Lung (tissue), 12 donors: ENCODE results near the gene ZNF414. TPM values are rescaled to one million over a fixed set of nuclear protein-coding genes. Genes with fewer than 3 reads are reported as not detected.

Source experiments
- ATAC-seq: fragments of 200-7000 bp; cut with Tn5 transposase; one replicate; pipeline ENCODE4 v1.9.1; 2020; ENCODE audit warnings: moderate number of reproducible peaks; ENCODE audit not compliant: insufficient read depth, low FRiP score
- DNase-seq, 3 donors: peaks; one replicate each; pipeline ENCODE4 v3.0.0-alpha.2; 2013 to 2017
- H3K27ac ChIP-seq, 2 donors: one replicate each; pipeline ENCODE4 v1.5.1; 2013; ENCODE audit warnings: mild to moderate bottlenecking in 2 of 2, moderate library complexity in 2 of 2, control low read depth in 1 of 2, inconsistent platforms in 1 of 2, low read depth in 1 of 2, low read length in 1 of 2
- H3K27me3 ChIP-seq, 3 donors: one replicate each; pipeline ENCODE4 v1.5.1; 2013; ENCODE audit warnings: low read length in 2 of 3; ENCODE audit not compliant: control insufficient read depth in 3 of 3, insufficient read depth in 3 of 3
- H3K36me3 ChIP-seq, 4 donors: one replicate each; pipeline ENCODE4 v1.5.1; 2013; ENCODE audit warnings: low read length in 4 of 4, mild to moderate bottlenecking in 1 of 4, moderate library complexity in 1 of 4; ENCODE audit not compliant: control insufficient read depth in 4 of 4, insufficient read depth in 4 of 4
- H3K4me1 ChIP-seq, 5 donors: one replicate each; pipeline ENCODE4 v1.5.1; 2013; ENCODE audit warnings: low read length in 5 of 5, mild to moderate bottlenecking in 2 of 5, moderate library complexity in 1 of 5; ENCODE audit not compliant: control insufficient read depth in 5 of 5, insufficient read depth in 5 of 5
- H3K4me3 ChIP-seq: one replicate; pipeline ENCODE4 v1.5.1; 2013; ENCODE audit warnings: mild to moderate bottlenecking, control low read depth, moderate library complexity
- H3K9ac ChIP-seq, 2 donors: one replicate each; pipeline ENCODE4 v1.5.1; 2013; ENCODE audit warnings: low read length in 2 of 2, control low read depth in 1 of 2; ENCODE audit not compliant: insufficient read depth in 1 of 2
- H3K9me3 ChIP-seq, 4 donors: one replicate each; pipeline ENCODE4 v1.5.1; 2013; ENCODE audit warnings: low read length in 3 of 4, mild to moderate bottlenecking in 1 of 4, moderate library complexity in 1 of 4; ENCODE audit not compliant: control insufficient read depth in 4 of 4, insufficient read depth in 3 of 4
- WGBS, 2 donors: extraction: QIAGEN DNeasy Blood & Tissue Kit; methylation state at CpG; one replicate each; pipeline ENCODE4 v1.1.7; 2013; 5-methylcytosine and 5-hydroxymethylcytosine counted together
- polyA plus RNA-seq, 2 donors: library from polyadenylated mRNA; stranded (reverse); fragments of 200-250 nt; gene quantifications; one replicate each; pipeline ENCODE4 v1.2.1, GENCODE V29; 2013
- total RNA-seq, 2 donors: library from RNA; depleted of rRNA in 1 of 2; stranded (reverse); fragments of >200 nt in 1 of 2; gene quantifications; one replicate each; pipeline ENCODE4 v1.2.1, GENCODE V29; 2014 to 2021
- TF ChIP-seq, protein P1 (sequence below): IDR thresholded peaks from 2 replicates; pipeline ENCODE4 v1.5.1; 2012; ENCODE audit warnings: mild to moderate bottlenecking; ENCODE audit errors: control extremely low read depth, extremely low read depth
- donor health status: control.
- donor health status: control.
- donor health status: Bipolar disorder and iron deficiency.
- donor health status: healthy.
- donor health status: DM: yes; HTN: yes; CAD: no.

The ZNF414 gene
- total and polyA plus RNA-seq, 4 donors: 17.7 to 35.7 (median 29.5) TPM

DNA sequence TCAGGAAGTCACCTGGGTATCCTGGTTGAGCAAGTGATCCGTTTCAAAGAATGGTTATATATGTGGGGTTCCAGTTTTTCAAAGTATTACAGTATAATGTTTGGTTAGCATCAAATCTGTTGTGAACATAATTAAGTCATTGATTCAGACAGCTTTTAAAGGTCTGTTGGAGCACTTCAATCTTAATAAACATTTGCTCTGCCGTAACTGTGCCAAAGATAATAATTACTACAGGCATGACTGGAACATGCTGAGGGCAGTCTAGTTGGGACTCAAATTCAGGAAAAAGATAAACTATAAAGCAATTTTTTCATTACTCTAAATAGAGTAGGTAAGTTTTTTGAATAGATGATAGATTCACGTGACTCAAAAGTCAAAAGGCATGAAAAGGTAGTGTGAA is 45.8 kb downstream of the ZNF414 start:
- no peaks in the 10 kb centered on the region for H3K27me3 ChIP-seq
- TF ChIP-seq, protein P1, sequence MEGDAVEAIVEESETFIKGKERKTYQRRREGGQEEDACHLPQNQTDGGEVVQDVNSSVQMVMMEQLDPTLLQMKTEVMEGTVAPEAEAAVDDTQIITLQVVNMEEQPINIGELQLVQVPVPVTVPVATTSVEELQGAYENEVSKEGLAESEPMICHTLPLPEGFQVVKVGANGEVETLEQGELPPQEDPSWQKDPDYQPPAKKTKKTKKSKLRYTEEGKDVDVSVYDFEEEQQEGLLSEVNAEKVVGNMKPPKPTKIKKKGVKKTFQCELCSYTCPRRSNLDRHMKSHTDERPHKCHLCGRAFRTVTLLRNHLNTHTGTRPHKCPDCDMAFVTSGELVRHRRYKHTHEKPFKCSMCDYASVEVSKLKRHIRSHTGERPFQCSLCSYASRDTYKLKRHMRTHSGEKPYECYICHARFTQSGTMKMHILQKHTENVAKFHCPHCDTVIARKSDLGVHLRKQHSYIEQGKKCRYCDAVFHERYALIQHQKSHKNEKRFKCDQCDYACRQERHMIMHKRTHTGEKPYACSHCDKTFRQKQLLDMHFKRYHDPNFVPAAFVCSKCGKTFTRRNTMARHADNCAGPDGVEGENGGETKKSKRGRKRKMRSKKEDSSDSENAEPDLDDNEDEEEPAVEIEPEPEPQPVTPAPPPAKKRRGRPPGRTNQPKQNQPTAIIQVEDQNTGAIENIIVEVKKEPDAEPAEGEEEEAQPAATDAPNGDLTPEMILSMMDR: no peak
- DNase-seq (no peak), ATAC-seq (no peak)
- WGBS, 2 donors: 71 to 73% methylated on average over 3 of the region's 3 CpGs
- no peak overlapping the region for H3K27ac ChIP-seq
- H3K4me1 ChIP-seq: peaks cover 0 to 7% (median 0%) of the 10 kb centered on the region in 5 donors
- no peak overlapping the region for H3K9ac ChIP-seq
- no peaks in the 10 kb centered on the region for H3K9me3 ChIP-seq
- H3K36me3 ChIP-seq: peaks cover 43 to 67% (median 66%) of the 10 kb centered on the region in 4 donors
- H3K4me3 ChIP-seq: no peak overlapping the region

DNA sequence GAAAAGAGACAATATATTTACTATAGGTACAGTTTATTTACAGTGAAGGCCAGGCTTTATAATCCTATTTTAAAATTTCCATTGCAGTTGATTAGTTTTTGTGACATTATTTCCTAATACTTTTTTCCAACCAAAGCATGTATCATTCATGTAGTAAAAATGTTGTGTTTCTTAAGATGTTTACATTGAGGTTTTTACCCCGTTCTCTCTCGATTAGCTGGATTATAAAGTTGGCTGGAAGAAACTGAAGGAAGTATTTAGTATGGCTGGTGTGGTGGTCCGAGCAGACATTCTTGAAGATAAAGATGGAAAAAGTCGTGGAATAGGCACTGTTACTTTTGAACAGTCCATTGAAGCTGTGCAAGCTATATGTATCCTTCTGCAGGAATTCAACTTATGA is 47.9 kb downstream of the ZNF414 start:
- peaks cover 38 to 70% (median 59%) of the 10 kb centered on the region in 4 donors for H3K36me3 ChIP-seq
- H3K27ac ChIP-seq: no peak overlapping the region
- H3K9me3 ChIP-seq: no peaks in the 10 kb centered on the region
- TF ChIP-seq, protein P1: no peak
- H3K4me1 ChIP-seq: peaks cover under 1 to 20% (median 7%) of the 10 kb centered on the region in 5 donors
- H3K4me3 ChIP-seq: no peak overlapping the region
- H3K27me3 ChIP-seq: no peaks in the 10 kb centered on the region
- no peak for ATAC-seq
- H3K9ac ChIP-seq: no peak overlapping the region
- no peak for DNase-seq
- 78 to 92% methylated on average over 4 of the region's 4 CpGs for WGBS, 2 donors

DNA sequence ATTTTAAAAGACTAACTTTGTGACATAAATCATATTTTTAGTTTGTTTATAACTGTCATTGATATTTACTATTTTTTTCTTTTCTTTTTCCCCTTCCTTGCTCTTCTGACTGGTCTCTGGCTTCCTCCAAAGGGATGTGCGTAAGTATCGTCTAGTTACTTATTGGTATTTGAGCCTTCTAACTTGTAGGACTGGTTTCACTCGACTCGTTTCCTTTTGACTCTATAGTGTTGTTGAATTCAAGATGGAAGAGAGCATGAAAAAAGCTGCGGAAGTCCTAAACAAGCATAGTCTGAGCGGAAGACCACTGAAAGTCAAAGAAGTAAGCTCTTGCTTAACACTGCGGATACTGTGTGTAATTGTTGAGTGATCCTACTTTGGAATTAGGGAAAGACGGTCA is 50.6 kb downstream of the ZNF414 start:
- ATAC-seq: no peak
- peaks cover 7 to 44% (median 27%) of the 10 kb centered on the region in 5 donors for H3K4me1 ChIP-seq

More for the DNA sequence above, 50.6 kb downstream of the ZNF414 start:
- no peak overlapping the region for H3K9ac ChIP-seq
- peaks cover 17 to 44% (median 41%) of the 10 kb centered on the region in 4 donors for H3K36me3 ChIP-seq
- no peaks in the 10 kb centered on the region for H3K9me3 ChIP-seq
- H3K27ac ChIP-seq: peak overlapping the region in 1 of 2 donors; percentile 60
- WGBS, 2 donors: 69 to 88% methylated on average over 8 of the region's 8 CpGs
- no peak overlapping the region for H3K4me3 ChIP-seq
- DNase-seq: peak in 2 of 3 donors; percentile 59 to 76
- H3K27me3 ChIP-seq: no peaks in the 10 kb centered on the region
- TF ChIP-seq, protein P1: no peak
